CD8-positive, alpha-beta memory T cell (primary cell): Measurements from ENCODE around the gene SLC8A3. TPM values are rescaled to one million over a fixed set of nuclear protein-coding genes. Genes with fewer than 3 reads are reported as not detected.

Source experiments
- CTCF ChIA-PET: fragments of 350-600 bp; sonication (Branson Sonifier 250); formaldehyde crosslinking; loops from one replicate; lab custom pipeline; 2021; ENCODE audit warnings: antibody characterized with exemption; lab: Charles Lee
- POLR2A ChIA-PET: fragments of 350-600 bp; sonication (Branson Sonifier 250); formaldehyde crosslinking; loops from one replicate; lab custom pipeline; 2021; ENCODE audit warnings: antibody characterized with exemption; lab: Charles Lee
- DNase-seq, 5 donors: peaks; one replicate each; pipeline versions ENCODE4 v3.0.0 to v3.0.0-alpha.2; 2020 to 2022; ENCODE audit warnings: mixed read lengths in 1 of 5
- H3K27ac ChIP-seq: one replicate; pipeline ENCODE4 v1.7.0; 2013; ENCODE audit warnings: low read depth, mild to moderate bottlenecking, low read length, moderate library complexity
- H3K27me3 ChIP-seq: 2 replicates; pipeline ENCODE4 v1.7.0; 2013; ENCODE audit warnings: low read length, mild to moderate bottlenecking; ENCODE audit not compliant: insufficient read depth, poor library complexity, severe bottlenecking
- H3K36me3 ChIP-seq: 2 replicates; pipeline ENCODE4 v1.7.0; 2013; ENCODE audit warnings: mild to moderate bottlenecking, low read length, moderate library complexity; ENCODE audit not compliant: insufficient read depth
- H3K4me1 ChIP-seq: 2 replicates; pipeline ENCODE4 v1.7.0; 2013; ENCODE audit warnings: mild to moderate bottlenecking, low read length, moderate library complexity; ENCODE audit not compliant: insufficient read depth
- H3K4me3 ChIP-seq: 2 replicates; pipeline ENCODE4 v1.7.0; 2013; ENCODE audit warnings: mild to moderate bottlenecking, low read length
- H3K9me3 ChIP-seq: 2 replicates; pipeline ENCODE4 v1.7.0; 2013; ENCODE audit warnings: mild to moderate bottlenecking, low read length
- H3K27ac Mint-ChIP-seq, 8 donors: one replicate each; pipeline ENCODE4 v1.8.0; 2020 to 2021; ENCODE audit warnings: mixed read lengths in 8 of 8, mild to moderate bottlenecking in 6 of 8, inconsistent platforms in 3 of 8, moderate library complexity in 3 of 8
- H3K27me3 Mint-ChIP-seq, 2 donors: one replicate each; pipeline ENCODE4 v1.8.0; 2020 to 2021; ENCODE audit warnings: mixed read lengths in 2 of 2, mild to moderate bottlenecking in 1 of 2, moderate library complexity in 1 of 2
- H3K36me3 Mint-ChIP-seq, 3 donors: one replicate each; pipeline ENCODE4 v1.8.0; 2020 to 2021; ENCODE audit warnings: mixed read lengths in 3 of 3, inconsistent platforms in 1 of 3, mild to moderate bottlenecking in 1 of 3
- H3K4me1 Mint-ChIP-seq, 3 donors: one replicate each; pipeline ENCODE4 v1.8.0; 2020 to 2021; ENCODE audit warnings: mixed read lengths in 3 of 3, inconsistent platforms in 1 of 3, mild to moderate bottlenecking in 1 of 3
- H3K4me3 Mint-ChIP-seq, 7 donors: one replicate each; pipeline ENCODE4 v1.8.0; 2020 to 2021; ENCODE audit warnings: mixed read lengths in 7 of 7, mild to moderate bottlenecking in 6 of 7, moderate library complexity in 4 of 7, inconsistent platforms in 2 of 7
- H3K9me3 Mint-ChIP-seq, 5 donors: one replicate each; pipeline ENCODE4 v1.8.0; 2020 to 2022; ENCODE audit warnings: mixed read lengths in 5 of 5, mild to moderate bottlenecking in 3 of 5, moderate library complexity in 2 of 5, inconsistent platforms in 1 of 5
- polyA plus RNA-seq: library from polyadenylated mRNA; unstranded; fragments of 300-500 nt; fragmentation: Illumina TruSeq; gene quantifications from one replicate; pipeline ENCODE4 v1.2.3, GENCODE V29; 2021
- total RNA-seq, 2 experiments: library from RNA; stranded (reverse); gene quantifications; one replicate each; pipeline ENCODE4 v1.2.3, GENCODE V29; 2021

The SLC8A3 gene
- total and polyA plus RNA-seq, 3 experiments from 2014 or later, result 0.09 TPM; not detected in 2

DNA sequence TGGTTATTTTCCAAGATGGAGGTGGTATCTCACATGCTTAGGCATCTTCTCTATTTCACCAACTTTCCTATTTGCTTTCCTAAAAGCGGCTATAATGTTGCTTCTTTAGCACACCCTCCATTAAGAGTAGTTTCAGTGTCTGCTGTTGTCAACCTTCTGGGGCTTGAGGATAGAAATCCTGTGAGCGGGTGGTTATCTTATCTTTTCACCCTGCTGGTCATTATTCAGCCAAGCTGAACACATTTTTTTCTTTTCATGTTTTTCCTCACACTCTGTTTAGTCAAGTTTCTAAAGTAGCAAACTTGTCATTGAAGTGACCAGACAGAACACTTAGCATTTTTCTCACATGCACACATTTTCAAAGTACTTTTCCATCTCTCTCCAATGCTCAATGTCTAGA lies 104.5 kb downstream of the SLC8A3 start:
- Mint-ChIP-seq H3K4me1 (no peaks in the 10 kb centered on the region), H3K4me3 (no peak overlapping the region), H3K27ac (no peak overlapping the region), H3K36me3 (no peaks in the 10 kb centered on the region), H3K9me3 (no peaks in the 10 kb centered on the region), H3K27me3 (peaks cover 9 to 34% of the 10 kb centered on the region in 2 donors)
- no peaks in the 10 kb centered on the region for H3K4me1 ChIP-seq
- no peak overlapping the region for H3K27ac ChIP-seq
- no peak for DNase-seq
- no peaks in the 10 kb centered on the region for H3K27me3 ChIP-seq
- H3K36me3 ChIP-seq, result no peaks in the 10 kb centered on the region
- no peaks in the 10 kb centered on the region for H3K9me3 ChIP-seq
- ChIA-PET POLR2A (no interaction called here), CTCF (no interaction called here)
- H3K4me3 ChIP-seq, result no peak overlapping the region

DNA sequence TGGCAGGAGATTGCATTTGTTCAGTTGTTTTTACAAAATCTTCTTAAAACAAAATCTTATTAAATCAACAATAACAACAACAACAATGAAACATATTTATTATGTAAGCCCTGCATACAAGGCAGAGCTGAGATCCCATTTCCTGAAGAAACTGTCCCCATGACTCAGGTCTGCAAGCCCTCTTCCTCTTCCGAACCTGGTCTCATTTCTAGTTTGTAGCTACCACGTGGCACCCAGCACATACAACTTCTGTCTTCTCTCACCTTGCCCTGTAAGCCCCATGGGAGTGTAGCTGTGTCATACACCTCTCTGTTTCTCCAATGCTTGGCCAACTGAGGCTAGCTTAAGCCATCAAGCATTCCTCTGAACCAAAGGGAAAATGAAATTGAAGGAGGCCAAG lies 106.4 kb downstream of the SLC8A3 start:
- no peaks in the 10 kb centered on the region for H3K4me1 ChIP-seq
- Mint-ChIP-seq H3K27ac (no peak overlapping the region), H3K36me3 (no peaks in the 10 kb centered on the region), H3K9me3 (no peaks in the 10 kb centered on the region), H3K27me3 (peaks cover 12 to 43% of the 10 kb centered on the region in 2 donors), H3K4me1 (no peaks in the 10 kb centered on the region), H3K4me3 (no peak overlapping the region)
- H3K27me3 ChIP-seq, result no peaks in the 10 kb centered on the region
- no peak overlapping the region for H3K27ac ChIP-seq
- ChIA-PET POLR2A (no interaction called here), CTCF (no interaction called here)
- no peaks in the 10 kb centered on the region for H3K9me3 ChIP-seq
- no peak overlapping the region for H3K4me3 ChIP-seq
- no peaks in the 10 kb centered on the region for H3K36me3 ChIP-seq
- DNase-seq, result no peak

DNA sequence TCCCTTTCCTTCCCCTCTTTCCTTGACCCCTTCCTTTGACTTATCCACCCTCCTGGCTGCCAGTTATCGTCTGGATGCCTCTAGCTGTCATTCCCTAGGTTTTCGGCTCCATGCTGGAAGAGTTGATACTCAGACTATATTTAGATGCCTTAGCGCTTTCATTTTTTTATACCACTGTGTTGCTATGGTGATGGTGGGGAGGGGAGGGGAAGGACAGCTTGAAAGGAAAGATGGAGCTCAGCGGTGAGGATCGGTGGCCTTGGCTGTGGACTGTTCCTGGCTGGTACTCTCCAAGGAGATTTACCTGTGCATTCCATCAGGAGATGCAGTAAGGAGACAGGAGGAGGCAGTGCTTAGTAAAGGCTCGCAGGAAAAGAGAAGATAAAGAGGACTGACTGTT lies 108.7 kb downstream of the SLC8A3 start:
- ChIA-PET CTCF (no interaction called here), POLR2A (no interaction called here)
- no peaks in the 10 kb centered on the region for H3K4me1 ChIP-seq
- no peaks in the 10 kb centered on the region for H3K4me1 Mint-ChIP-seq
- H3K9me3 Mint-ChIP-seq, result no peaks in the 10 kb centered on the region
- H3K36me3 Mint-ChIP-seq, result no peaks in the 10 kb centered on the region
- no peak overlapping the region for H3K27ac ChIP-seq
- H3K4me3 ChIP-seq, result no peak overlapping the region
- no peaks in the 10 kb centered on the region for H3K36me3 ChIP-seq
- peaks cover 18 to 49% of the 10 kb centered on the region in 2 donors for H3K27me3 Mint-ChIP-seq
- no peaks in the 10 kb centered on the region for H3K27me3 ChIP-seq
- no peak overlapping the region for H3K27ac Mint-ChIP-seq
- H3K4me3 Mint-ChIP-seq, result no peak overlapping the region
- no peak for DNase-seq
- H3K9me3 ChIP-seq, result no peaks in the 10 kb centered on the region

DNA sequence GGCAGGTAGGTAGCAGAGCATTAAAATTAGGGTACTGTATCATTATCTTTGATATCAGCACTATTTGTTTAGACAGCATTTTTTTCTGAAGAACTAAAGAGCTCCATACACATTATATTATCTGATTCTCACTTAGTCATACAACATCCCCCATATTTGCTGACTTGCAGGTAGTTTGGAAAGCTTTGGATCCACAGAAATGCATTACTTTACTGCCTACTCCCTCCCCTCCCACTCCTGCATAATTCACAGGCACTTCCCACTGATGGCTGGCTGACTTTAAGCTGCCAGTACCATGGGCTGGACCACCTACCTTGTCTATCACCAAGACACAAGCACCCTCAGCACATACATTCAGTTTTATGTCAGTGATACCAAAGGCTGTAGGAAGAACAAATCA lies 110.4 kb downstream of the SLC8A3 start:
- Histone ChIP-seq H3K4me1 (no peaks in the 10 kb centered on the region), H3K27me3 (no peaks in the 10 kb centered on the region), H3K27ac (no peak overlapping the region), H3K36me3 (no peaks in the 10 kb centered on the region), H3K9me3 (no peaks in the 10 kb centered on the region), H3K4me3 (no peak overlapping the region)
- Mint-ChIP-seq H3K4me3 (no peak overlapping the region), H3K27ac (no peak overlapping the region), H3K27me3 (peaks cover 21 to 47% of the 10 kb centered on the region in 2 donors), H3K36me3 (no peaks in the 10 kb centered on the region), H3K4me1 (no peaks in the 10 kb centered on the region), H3K9me3 (no peaks in the 10 kb centered on the region)
- ChIA-PET POLR2A (no interaction called here), CTCF (no interaction called here)
- no peak for DNase-seq

DNA sequence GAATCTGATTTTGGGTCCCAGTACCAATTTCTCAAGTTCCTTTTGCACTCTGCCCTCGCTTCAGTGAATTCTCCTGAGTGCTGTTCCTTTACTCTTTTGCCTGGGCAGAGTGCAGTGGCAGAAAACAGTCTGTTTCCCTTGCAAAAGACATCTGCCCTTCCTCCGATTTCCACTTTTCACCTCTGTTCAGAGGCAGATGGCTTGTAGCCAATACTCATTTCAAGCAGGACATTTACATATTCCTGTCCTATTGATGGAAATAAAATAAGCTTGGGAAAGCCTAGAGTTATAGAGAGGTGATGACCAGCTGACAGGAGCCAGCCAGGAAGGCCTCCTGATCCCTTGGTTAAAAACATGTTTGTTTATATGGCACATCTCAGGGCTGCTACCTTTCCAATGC lies 111.0 kb downstream of the SLC8A3 start:
- DNase-seq, result no peak
- H3K36me3 Mint-ChIP-seq, result no peaks in the 10 kb centered on the region
- no peaks in the 10 kb centered on the region for H3K27me3 ChIP-seq
- H3K4me1 Mint-ChIP-seq, result no peaks in the 10 kb centered on the region
- H3K4me3 Mint-ChIP-seq, result no peak overlapping the region
- H3K36me3 ChIP-seq, result no peaks in the 10 kb centered on the region
- ChIA-PET POLR2A (no interaction called here), CTCF (no interaction called here)
- H3K27ac ChIP-seq, result no peak overlapping the region
- peaks cover 17 to 49% of the 10 kb centered on the region in 2 donors for H3K27me3 Mint-ChIP-seq
- no peak overlapping the region for H3K27ac Mint-ChIP-seq
- H3K9me3 ChIP-seq, result no peaks in the 10 kb centered on the region
- H3K4me3 ChIP-seq, result no peak overlapping the region
- no peaks in the 10 kb centered on the region for H3K9me3 Mint-ChIP-seq
- no peaks in the 10 kb centered on the region for H3K4me1 ChIP-seq

DNA sequence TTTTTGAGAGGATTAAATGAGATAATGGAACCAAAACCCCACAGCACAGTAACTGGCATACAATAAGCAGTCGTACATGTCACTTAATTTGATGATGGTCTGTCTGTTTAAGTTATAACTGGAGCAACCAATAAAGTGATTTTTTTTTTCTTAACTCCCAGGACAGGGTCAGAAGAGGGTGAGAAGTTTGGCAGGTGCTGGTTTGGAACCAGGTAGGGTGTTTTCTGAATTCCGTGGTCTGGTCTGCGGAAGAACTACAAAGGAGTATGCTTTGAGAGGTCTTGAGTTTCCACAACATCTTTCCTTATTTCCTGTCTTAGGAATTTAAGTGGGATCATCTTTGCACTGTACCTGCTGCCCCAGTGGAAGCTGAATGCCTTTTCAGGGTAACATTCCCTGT lies 111.7 kb downstream of the SLC8A3 start:
- Mint-ChIP-seq H3K4me1 (no peaks in the 10 kb centered on the region), H3K36me3 (no peaks in the 10 kb centered on the region), H3K9me3 (no peaks in the 10 kb centered on the region), H3K27ac (no peak overlapping the region), H3K27me3 (peaks cover 17 to 45% of the 10 kb centered on the region in 2 donors), H3K4me3 (no peak overlapping the region)
- ChIA-PET POLR2A (no interaction called here), CTCF (no interaction called here)
- Histone ChIP-seq H3K9me3 (no peaks in the 10 kb centered on the region), H3K4me3 (no peak overlapping the region), H3K27ac (no peak overlapping the region), H3K27me3 (no peaks in the 10 kb centered on the region), H3K4me1 (no peaks in the 10 kb centered on the region), H3K36me3 (no peaks in the 10 kb centered on the region)
- no peak for DNase-seq

DNA sequence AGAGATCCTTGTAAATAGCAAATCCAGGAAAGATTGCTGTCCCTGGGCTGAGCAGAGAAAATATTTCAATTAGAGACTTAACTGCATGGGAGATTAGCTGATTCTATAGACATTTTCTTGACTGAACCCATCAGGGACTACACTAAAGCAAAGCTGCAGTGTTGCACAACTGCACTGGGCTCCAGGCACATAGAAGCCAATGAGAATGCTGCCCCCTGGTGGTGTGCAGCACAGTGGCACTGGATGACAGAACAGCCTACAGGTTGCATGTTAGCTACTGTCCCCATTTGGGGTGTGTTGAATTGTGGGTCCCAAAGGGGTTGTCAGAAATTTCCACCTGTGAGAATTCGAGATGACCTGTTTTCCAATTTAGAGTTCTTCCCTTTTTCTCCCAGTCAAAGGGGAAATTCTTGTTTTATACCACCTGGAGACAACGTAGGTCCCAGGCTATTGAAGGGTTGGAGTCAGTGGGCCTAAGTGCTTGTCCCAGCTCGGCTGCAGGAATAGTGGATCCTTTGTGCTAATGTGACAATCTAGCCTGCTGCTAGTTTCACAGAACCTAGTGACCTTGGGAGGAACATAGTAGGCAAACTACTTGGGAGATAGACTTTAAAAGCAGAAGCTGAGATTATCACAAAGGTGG lies 114.7 kb downstream of the SLC8A3 start:
- Mint-ChIP-seq H3K4me1 (no peaks in the 10 kb centered on the region), H3K9me3 (no peaks in the 10 kb centered on the region), H3K4me3 (no peak overlapping the region), H3K27ac (no peak overlapping the region), H3K27me3 (peaks cover 12 to 40% of the 10 kb centered on the region in 2 donors), H3K36me3 (no peaks in the 10 kb centered on the region)
- Histone ChIP-seq H3K9me3 (no peaks in the 10 kb centered on the region), H3K27ac (no peak overlapping the region), H3K4me1 (no peaks in the 10 kb centered on the region), H3K27me3 (no peaks in the 10 kb centered on the region), H3K4me3 (no peak overlapping the region), H3K36me3 (no peaks in the 10 kb centered on the region)
- CTCF ChIA-PET, result no interaction called here
- DNase-seq, result no peak
- POLR2A ChIA-PET, result no interaction called here

DNA sequence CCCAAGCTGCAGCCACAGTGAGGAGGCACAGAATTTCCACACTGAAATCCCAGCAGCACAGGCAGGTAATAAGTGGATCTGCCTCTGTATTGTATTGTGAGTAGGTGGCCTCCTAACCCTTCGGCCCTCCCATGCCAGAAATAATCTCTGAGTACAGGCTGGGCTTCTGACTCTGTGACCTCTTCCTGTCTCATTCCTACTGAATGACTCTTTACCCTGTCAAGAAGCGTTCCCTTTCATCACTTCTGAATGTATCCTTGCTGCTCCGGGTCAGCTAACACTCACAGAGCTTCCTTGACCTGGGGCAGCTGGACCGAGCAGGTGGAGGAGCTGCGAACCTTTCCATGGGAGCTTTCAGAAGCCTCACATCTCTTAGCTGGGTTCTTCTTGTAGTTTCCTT lies 119.6 kb downstream of the SLC8A3 start:
- Histone ChIP-seq H3K9me3 (no peaks in the 10 kb centered on the region), H3K27ac (no peak overlapping the region), H3K27me3 (no peaks in the 10 kb centered on the region), H3K36me3 (no peaks in the 10 kb centered on the region), H3K4me3 (no peak overlapping the region), H3K4me1 (no peaks in the 10 kb centered on the region)
- CTCF ChIA-PET, result no interaction called here
- peaks cover 4 to 26% of the 10 kb centered on the region in 2 donors for H3K27me3 Mint-ChIP-seq
- no peak for DNase-seq
- H3K4me3 Mint-ChIP-seq, result no peak overlapping the region
- H3K4me1 Mint-ChIP-seq, result no peaks in the 10 kb centered on the region
- no peaks in the 10 kb centered on the region for H3K36me3 Mint-ChIP-seq
- POLR2A ChIA-PET, result no interaction called here
- H3K27ac Mint-ChIP-seq, result no peak overlapping the region
- H3K9me3 Mint-ChIP-seq, result no peaks in the 10 kb centered on the region
